Epithelial cell of prostate (primary cell): ENCODE data around the gene SLC41A1.
A peak's percentile ranks its signal among the peaks of the same experiment; 100 is the strongest.

ENCODE experiments used
- DNase-seq: peaks from one replicate; pipeline ENCODE4 v3.0.0-alpha.2; 2011; ENCODE audit warnings: low read depth, low spot score
- H3K27ac ChIP-seq: fragments of 450-650 bp; 2 replicates; pipeline ENCODE4 v1.5.1; 2017; ENCODE audit warnings: mild to moderate bottlenecking

SLC41A1 gene

DNA sequence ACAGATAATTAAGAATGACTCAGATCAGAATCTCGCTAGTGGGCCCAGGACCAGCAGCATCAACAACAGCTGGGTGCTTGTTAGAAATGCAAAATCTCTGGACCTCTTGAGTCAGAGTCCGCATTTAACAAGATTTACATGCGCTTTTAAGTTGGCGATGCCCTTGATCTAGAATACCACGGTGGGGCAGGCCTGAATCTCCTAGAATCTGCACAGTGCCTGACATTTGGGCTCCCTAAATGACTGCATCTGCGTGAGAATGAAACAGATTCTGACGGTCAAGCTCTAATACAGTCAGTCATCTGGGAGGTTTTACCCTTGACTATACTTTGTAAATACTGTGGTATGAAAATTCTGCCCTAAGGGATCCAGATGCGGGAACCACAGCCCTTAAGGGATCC lies 20.5 kb downstream of the SLC41A1 start:
- no peak for DNase-seq
- no peak overlapping the region for H3K27ac ChIP-seq

DNA sequence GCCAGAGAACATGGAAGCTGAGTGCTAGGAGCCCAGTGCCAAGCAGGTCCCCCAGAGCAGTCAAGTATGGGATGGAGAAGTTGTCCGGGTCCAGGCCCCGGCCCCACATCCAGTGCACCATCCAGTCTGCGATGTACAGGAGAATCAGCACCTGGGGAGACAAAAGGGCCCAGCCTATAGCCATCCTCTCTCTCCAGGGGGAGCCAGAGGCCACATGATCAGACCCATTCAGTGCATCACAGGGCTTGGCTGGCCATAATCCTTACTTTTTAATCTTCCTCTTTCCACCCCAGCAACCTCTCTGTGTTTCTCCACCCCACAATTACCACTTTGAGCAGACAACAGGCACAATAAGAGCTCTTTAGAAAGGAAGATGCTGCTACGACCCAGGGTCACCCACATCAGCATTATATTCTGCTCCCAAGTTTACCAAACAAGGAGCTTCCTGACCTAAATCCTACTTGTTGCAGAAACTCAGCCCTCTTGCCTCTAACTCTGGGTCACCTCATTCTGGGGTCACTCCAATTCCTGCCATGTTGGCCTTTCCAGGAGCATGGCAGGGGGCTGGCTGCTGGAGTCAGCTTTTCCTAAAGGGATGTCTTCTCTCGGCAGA lies 21.3 kb downstream of the SLC41A1 start:
- H3K27ac ChIP-seq = no peak overlapping the region
- DNase-seq = no peak

DNA sequence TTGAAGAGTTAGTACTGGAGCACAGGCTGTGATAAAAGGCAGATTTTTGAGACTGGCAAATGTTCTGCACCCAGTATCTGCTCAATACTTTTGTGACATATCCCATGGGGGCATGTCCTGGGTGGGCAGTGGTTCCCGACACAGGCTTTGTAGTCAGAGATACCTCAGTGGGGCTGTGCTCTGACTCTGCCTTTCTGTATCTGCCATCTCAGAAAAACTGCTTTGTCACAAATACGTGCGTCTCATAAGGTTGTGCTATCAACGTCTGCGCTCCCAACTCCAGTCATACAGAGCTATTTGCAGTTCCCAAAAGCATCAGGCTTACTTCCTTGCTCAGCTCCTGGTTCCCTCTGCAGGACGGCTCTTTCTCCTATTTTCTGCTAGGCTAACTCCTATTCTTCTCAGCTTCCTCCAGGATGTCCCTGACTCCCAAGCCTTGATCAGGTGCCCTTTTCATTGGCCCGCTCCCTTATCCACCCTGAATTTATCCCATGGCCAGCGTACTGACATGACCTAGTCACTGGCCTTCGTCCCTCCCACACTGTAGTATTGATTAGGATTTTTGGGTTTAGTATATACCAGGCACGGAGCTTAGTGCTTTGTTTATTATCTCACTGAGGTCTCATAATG lies 25.6 kb downstream of the SLC41A1 start:
- no peak for DNase-seq
- H3K27ac ChIP-seq = no peak overlapping the region

DNA sequence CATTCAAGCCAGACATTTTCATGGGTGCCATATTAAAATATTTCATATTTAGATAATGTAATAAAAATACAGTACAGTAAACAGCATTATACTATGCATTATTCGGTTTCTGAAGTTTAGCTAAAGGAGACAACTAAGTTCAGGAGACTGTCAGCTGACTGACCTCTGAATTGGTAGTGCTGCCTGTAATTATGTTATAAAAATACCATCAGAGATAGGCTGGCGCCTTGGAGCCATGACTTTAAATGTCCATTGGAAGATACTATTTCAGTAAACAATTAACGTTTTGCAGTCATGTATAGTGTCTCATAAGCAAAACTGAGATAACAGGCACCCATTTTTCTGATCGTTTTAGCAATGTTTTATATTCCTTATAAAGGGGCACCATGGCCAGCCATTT lies 26.4 kb downstream of the SLC41A1 start:
- no peak for DNase-seq
- no peak overlapping the region for H3K27ac ChIP-seq

DNA sequence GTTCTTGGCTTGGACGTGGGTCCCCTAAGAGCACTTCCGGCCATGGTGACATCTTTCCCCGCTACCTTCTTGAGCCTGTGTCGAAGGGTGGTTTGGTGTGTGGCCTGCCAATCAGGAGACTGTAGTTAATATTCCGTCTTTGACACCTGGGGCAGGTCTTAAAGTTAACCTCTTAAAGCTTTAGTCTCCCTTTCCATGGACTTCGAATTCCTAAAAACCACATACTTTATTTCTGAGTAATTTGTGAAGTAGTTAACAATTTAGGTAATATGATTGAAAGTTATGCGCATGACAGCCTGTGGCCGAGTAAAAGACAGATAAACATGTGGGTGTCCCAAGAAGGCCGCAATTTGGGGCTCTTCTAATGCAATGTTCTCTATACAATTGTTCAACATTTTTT lies 27.6 kb downstream of the SLC41A1 start:
- no peak overlapping the region for H3K27ac ChIP-seq

DNA sequence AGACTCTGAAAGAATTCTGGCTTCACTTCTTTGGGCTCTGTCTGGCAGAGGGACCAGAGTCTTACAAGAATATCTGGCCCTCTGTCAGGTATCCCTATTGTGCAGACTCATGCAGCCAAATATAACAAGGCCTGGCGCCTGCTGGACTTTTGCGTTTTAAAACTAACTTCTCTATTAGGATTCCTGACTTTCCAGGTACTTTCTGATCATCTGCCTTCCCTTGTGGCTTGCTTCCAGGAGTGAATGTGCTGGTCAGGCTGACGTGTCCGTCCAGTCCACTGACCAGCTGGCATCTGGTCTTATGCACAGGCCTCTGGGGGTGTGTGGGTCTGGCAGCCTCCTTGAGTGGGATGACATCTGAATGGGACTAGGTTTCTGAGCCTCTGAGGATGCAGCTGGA lies 29.1 kb downstream of the SLC41A1 start:
- H3K27ac ChIP-seq = no peak overlapping the region
- DNase-seq = no peak

More for the DNA sequence above, 27.6 kb downstream of the SLC41A1 start:
- no peak for DNase-seq

DNA sequence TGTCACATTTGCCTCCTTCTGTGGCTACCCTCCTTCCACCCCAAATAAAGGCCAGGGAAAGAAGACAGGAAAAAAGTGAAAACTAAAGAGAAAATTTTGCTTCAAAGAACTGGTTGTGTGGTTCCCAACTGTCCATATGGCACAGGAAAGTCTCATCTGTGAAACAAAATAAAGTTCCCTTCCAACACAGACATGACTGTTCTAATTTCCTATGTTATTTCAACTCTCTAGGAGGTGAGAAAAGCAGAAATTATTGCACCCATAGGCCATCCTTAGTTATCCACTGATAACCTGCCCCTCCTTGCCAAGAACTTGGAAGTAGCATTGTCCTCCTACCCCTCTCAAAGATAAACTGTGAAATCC lies 29.6 kb downstream of the SLC41A1 start:
- H3K27ac ChIP-seq = no peak overlapping the region
- DNase-seq = no peak

DNA sequence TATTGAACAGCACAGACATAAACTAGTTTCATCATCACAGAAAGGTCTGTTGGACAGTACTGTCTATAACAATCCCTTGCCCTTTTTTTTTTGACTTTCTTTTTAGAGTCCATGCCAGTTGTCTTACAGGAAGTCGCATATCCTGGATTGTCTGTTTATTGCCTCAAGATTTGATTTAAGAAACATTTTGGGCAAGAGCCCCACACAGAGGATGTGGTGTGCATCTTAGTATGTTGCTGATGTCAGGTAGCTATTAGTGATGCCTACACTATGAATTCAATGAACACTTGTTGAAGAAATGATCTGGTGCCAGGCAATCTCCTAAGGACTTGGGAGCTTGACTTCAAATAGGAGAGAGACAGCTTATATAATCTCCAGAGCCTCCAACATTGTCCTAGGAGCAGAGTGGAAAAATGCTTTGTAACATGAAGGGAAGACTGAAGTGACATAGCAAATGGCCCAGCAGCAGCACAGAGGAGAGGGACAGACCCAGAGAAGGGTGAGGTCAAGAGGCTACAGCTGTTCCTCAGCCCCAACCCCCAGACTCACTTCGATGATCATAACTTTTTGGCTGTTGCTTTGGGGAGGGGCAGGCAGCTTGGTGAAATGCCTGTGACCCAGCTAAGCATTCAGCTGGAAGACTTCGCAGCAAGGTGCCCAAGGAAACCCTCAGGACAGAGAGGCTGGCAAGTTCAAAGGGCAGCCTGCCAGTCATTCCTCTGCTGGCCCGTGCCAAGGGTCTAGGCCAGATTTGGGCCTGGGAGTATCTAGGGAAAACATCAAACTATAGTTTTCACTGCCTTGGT lies 30.2 kb downstream of the SLC41A1 start:
- DNase-seq = no peak

DNA sequence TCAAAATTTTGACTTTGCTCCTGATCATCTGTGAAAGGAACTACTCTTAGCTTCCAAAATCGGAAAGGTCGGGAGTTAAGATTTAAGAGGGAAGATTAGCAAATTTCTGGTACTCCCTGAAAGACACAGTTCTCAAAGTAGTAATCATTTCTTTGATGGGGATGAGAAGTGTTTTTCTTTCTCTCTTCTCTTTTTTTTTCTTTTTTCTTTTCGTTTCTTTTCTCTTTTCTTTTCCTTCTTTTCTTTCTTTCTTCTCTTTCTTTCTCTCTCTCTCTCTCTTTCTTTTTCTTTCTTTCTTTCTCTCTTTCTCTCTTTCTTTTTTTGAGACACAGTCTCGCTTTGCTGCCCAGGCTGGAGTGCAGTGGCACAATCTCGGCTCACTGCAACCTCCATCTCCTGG lies 32.7 kb downstream of the SLC41A1 start:
- H3K27ac ChIP-seq = no peak overlapping the region
- no peak for DNase-seq

More for the DNA sequence above, 30.2 kb downstream of the SLC41A1 start:
- H3K27ac ChIP-seq = no peak overlapping the region

DNA sequence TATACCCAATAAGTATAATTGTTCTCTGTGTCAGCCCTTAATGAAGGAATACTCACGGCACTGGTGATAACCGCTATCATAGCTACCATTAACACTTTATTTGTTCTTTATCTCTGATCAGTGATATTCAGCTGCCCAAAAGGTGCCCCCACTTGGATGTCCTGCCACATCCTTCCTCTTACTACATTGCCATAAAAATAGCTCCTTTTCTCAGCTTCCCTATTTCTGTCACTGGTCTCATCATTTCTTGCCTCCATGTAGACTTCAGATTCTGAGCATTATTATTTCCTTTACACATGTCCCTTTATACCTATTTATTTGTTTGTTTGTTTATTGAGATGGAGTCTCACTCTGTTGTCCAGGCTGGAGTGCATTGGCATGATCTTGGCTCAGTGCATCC lies 35.0 kb downstream of the SLC41A1 start:
- no peak for DNase-seq
- H3K27ac ChIP-seq = no peak overlapping the region

DNA sequence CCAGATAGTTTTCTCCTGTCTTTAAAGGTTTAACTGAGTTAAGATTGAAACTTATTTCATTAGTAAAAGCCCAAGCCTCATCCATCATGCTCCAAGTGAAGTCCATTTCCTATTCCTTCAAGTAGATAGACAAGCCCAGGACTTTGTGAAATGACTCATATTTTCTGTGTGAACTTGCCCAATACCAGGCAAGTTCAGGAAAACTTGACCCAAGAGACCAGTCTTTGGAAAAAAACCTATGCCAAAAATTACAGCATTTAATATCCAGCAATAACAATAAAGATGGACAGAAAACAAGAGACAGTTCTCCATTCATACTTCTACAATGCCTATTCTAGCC lies 37.3 kb downstream of the SLC41A1 start:
- DNase-seq = no peak
- H3K27ac ChIP-seq = peak overlapping the region; percentile 47

DNA sequence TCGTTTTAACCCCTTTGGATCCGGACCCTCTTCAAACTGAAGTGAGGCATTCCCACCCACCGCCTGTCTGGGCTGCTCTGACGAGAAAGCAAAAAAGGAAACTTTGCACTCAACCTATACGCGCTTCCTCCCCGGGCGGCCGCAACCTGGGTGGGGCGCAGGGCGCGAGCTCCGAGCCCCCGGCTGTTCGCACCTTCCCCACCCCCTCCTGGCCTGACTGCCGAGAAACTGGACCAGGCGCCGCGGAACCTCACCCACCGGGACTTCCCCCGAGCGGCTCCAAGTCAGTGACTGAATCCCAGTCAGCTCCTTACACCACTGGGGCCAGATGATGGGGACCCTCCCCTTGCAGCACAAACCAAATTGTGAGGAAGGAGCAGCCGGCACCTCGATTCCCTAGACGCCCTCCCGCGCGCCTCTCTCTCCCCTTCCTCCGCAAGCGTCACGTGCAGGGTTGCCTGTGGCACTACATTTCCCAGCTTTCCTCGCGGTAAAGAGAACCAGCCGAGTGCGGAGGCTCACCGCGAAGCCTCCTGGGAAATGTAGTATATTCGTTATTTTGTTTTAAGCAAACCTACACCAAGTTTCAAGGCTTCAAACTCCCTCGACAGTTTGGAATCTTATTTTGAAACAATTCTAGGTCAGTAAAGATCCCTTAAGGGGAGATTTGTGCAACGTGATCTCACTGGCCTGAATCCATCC lies 37.8 kb downstream of the SLC41A1 start, which contains the start of gene RAB29:
Gene RAB29 (minus strand): TSS at position 468 of the 702 bp plus-strand sequence. CDS start 526 bp downstream, outside the sequence.
- no peak for DNase-seq
- H3K27ac ChIP-seq = peak within 1 kb of the TSS; percentile 47

DNA sequence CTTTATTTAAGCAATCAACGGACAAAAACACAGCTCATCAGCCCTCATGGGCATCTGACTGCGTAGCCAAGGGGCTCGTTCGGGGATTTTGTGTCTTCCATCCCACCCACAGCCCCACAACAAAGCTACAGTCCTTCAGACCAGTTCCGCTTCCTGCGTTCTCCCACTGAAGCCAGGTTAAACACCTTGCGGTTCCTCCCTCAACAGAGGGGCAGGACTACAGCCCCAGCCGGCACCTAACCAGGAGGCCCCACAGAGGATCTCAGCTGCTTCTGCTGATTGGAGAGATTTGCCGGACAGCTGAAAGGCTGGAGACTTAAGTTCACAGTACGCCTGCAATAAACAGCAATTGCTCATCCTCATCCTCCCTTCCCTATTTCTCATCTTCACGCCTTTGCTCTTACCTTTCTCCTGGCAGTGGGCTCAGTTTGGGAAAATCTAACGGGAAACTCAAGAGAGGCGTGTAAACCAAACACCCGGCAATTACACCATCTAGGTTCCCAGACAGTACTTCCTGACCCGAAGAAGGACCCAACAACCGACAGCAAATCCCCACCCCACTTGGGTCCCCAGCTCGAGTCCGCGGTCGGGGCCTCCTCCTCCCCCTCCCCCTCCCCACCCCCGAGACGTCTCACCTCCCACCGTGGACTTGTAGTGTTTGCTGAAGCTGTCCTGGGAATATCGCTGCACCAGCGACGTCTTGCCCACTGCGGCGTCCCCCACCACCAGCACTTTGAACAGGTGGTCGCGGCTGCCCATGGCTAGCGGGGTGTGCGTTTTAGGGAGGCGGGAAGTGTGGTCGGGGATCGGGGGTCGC lies 38.6 kb downstream of the SLC41A1 start:
- no peak overlapping the region for H3K27ac ChIP-seq
- no peak for DNase-seq

DNA sequence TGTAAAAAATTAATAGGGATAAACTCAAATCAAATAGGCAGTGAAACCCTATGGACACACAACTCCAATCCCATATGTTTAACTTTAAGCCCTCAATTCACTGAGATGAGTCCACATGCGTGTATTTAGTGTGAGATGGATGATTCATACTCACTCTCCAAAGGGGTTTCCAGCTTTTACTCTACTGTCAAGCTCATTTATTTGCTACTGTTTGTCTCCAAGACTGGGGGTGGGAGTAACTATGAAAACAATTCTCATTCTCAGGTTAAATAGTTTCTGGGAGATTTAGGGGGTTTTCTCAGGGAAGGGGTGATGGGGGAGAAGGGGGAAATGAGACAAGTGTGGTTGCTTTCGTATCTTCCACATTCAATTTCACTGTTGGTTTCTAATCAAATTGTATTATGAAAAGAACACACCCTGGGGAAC lies 40.4 kb downstream of the SLC41A1 start:
- no peak for DNase-seq
- no peak overlapping the region for H3K27ac ChIP-seq

DNA sequence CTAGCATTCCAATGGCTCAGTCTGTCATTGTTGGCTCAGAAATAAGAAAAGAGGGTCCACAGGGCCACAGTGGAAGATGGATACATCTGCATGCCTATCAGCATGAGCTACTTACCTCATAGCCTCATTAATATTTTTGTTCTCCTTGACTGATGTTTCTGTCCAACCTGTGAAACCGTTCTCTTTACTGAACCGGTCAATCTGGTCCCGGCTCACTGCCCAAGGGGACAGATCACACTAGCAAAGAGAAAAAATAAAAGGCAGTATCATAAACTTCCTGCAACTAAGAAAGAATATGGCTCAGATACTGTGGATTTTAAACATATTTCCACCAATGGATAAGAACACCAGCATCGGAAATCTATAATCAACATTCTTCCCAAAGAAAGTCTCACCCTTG lies 42.4 kb downstream of the SLC41A1 start:
- DNase-seq = no peak
- H3K27ac ChIP-seq = no peak overlapping the region

DNA sequence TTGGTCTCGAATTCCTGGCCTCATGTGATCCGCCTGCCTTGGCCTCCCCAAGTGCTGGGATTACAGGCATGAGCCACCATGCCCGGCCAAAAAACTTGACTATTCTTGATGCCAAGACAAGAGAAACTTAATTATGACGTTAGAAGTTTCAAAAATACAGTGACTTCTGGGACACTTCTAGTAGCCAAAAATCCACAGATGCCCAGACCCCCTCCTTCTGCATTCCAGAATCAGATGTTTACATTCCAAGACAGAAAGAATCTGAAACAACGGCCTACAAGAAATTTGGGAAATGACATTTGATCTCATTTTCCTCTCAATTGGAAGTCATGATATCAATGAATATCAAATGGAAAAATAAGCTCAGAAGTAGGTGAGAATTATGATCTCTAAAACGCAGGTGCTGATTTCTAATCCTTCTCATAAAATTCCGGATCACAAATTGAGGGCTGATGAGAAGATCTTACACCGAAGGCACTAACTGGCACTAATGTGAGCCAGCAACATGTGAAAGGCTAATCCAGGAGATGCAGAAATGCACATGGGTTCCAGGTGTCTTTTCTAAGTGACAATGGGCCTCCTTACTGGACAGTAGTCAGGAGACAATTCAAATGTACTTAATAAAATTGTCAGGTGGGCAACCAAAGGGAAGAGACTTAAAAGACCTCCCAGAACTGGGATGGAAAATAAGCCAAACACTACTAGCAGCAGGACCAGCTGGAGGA lies 43.2 kb downstream of the SLC41A1 start:
- no peak overlapping the region for H3K27ac ChIP-seq

DNA sequence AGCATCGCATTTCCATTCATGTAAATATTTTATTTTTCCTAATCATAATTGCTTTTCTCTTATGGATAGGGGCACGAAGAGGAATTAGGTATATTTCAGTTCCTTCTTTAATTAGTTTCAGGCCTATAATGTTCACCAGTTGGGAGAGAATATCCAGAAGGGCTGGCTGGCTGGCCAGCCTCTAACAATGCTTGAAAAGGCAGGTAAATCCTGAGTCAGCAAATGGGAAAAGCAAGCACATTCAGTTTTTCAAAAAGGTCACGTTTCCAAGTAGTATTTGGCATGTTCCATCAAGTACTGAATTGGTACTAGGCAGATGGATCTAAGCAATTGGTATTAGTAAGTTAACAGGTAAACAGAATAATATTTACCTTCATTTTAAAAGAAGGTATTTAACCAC lies 45.8 kb downstream of the SLC41A1 start:
- no peak overlapping the region for H3K27ac ChIP-seq
- no peak for DNase-seq

More for the DNA sequence above, 43.2 kb downstream of the SLC41A1 start:
- no peak for DNase-seq

DNA sequence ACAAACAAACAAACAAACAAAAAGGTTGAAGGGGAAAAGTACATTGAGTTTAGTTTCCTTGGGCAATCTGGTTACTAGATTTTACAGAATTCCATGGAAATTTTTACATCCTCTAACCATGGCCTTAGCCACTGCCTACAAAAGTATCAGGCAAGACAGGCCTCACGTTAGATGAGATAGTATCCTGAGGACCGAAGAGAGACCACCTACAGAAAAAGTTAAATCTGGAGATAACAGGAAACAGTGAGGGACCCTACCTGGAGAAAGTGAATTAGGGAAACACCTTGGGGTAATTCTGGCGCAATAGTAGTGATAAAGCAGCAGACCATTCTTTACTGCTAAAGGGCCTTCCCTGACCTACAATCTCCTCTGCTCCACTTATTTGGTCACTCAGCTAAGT lies 46.4 kb downstream of the SLC41A1 start:
- H3K27ac ChIP-seq = no peak overlapping the region
- no peak for DNase-seq

DNA sequence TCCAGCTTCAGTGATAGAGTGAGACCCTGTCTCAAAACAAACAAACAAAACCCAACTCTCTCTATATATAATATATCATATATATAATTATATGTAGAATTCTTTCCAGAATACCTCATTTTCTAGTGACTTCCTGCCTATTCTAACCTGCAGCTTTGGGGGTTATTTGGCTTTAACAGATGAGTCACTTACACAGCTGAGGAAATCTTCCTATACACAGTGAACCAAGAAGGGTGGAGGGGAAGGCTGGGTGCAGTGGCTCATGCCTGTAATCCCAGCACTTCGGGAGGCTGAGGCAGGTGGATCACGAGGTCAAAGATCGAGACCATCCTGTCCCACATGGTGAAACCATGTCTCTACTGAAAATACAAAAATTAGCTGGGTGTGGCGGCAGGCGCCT lies 47.0 kb downstream of the SLC41A1 start:
- H3K27ac ChIP-seq = no peak overlapping the region
- DNase-seq = no peak
